HG02852 (cell line): ENCODE data around the gene MICAL1.

Experiments used
- ATAC-seq: cut with Tn5 transposase; IDR thresholded peaks from one replicate; pipeline ENCODE4 v1.9.1; 2021; ENCODE audit warnings: mild to moderate bottlenecking, moderate library complexity; ENCODE audit not compliant: unreplicated experiment

The MICAL1 gene

DNA sequence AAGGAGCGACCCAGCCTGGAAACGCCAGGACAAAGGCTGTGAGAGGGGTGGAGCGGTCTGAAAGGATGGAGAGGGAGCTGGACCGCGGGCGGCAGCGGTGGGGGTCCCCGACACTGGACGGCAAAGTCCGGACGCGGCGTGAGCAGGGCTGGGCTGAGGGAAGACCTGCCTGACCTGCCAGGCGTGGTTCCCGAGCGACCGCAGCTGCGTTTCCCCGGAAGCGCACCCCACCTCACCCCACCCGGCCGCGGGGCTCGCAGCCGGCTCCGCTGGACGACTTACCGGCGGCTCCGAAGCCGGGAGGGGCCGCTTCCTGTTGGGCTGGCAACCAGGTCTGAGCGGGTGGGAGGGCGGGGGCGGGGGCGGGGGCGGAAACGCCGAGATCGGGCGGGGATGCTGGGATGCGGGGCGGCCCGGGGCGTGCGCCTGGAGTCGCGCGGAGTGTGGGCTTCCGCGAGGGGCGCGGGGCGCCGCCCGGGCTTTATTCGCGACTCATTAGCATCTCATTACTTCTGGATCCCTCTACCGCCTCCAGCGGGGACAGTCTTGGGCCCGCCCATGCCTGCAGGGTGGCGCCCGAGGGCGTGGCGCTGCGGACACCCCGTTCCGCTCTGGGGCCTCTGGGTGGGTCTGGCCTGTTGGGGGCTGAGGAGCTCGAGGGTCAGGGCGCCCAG is at the start of gene MICAL1:
MICAL1 (minus strand) TSS at position 336 of the 674 bp plus-strand sequence. CDS start 1,576 bp downstream, outside the sequence.
- ATAC-seq = peak; percentile 55

GRCh38 chr6:109503327-109504224 is 48.0 kb upstream of the MICAL1 start:
- no peak for ATAC-seq

- ATAC-seq = no peak
These were observed 43.4 kb upstream of the MICAL1 start for GRCh38 chr6:109498936-109499335.

DNA sequence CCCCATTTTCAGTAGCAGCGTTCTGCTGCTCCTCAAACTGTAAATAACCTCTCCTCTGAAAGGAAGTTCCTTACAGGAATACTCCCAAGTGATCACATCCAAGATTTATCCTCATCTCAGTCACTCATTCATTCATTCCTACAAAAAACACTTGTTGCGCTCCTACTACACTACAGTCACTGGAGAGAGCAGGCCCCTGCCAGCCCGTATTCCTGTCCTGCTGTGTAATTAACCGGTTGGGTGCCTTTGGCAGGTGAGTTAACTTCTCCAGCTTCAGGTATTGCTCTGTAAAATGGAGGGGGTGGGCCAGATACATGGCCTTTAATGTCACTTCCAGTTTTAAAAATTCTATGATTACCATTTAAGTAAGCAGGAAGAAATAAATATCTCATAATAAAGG is 42.5 kb upstream of the MICAL1 start:
- no peak for ATAC-seq

GRCh38 chr6:109496036-109496772 is 40.6 kb upstream of the MICAL1 start:
- ATAC-seq = no peak

GRCh38 chr6:109493865-109494264 is 38.3 kb upstream of the MICAL1 start:
- no peak for ATAC-seq

- peak; percentile 65 for ATAC-seq
These were observed 35.8 kb upstream of the MICAL1 start for GRCh38 chr6:109491207-109491938.

DNA sequence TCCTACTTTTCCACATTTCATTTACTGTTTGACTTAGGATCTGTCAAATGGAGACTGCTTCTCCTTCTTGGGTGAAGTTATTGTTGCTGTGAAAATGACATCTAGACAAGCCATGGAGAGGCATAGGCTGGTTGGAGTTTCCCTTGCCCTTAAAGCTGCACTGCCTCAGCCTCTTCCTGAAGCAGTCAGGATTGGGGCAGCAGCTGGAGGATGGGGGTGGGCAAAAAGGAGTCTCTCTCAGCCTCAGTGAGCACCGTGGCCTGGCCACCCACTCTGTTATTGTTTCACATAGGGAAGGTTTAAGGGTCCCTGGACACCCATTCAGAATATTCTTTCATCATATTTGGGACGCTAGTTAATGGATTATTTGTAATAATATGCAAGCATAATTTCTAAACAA is 35.1 kb upstream of the MICAL1 start:
- no peak for ATAC-seq

DNA sequence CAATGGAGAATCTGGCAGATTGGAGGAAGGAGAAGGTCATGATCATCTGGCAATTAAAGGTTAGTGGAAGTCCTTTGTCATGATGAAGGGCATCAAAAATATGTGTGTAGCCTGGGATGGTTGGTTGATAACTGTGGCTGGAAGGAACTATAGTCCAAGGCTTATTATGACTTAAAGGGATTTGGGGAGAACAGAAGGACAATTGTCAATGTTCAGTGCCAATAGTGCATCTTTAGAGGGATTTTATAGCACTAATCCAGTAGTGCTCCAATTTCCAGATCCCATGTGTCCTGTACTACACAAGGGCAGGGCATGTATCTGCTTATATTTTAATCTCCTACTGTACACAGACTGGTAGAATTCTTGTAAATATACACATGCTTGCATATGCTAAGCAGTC is 32.4 kb upstream of the MICAL1 start:
- ATAC-seq = no peak

- no peak for ATAC-seq
These were observed 30.5 kb upstream of the MICAL1 start for GRCh38 chr6:109486068-109486467.

GRCh38 chr6:109485266-109485935 is 29.8 kb upstream of the MICAL1 start:
- ATAC-seq = no peak

- ATAC-seq = no peak
These were observed 28.6 kb upstream of the MICAL1 start for GRCh38 chr6:109484122-109484521.

DNA sequence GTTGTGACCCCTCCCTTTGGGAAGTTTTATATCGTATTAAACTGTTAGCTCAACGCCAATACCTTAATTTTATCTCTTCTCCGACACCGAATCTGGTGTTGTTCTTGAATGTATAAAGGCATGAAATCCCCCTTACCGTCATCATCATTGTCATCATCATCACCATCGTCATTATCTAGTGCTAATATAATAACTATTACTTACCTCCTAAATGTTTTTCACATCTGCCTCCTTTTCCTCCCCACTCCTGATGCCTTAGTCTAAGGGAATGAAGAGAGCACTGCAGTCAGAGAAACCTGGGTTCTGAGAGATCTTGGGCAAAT is 28.1 kb upstream of the MICAL1 start:
- no peak for ATAC-seq

GRCh38 chr6:109482905-109483734 is 27.5 kb upstream of the MICAL1 start, which contains the start of gene ZBTB24:
Gene ZBTB24, minus strand, starts transcription at chr6:109483219. Its CDS starts 1,193 bp downstream, at chr6:109482026.
- peak; percentile 85 for ATAC-seq

GRCh38 chr6:109480993-109481480 is 25.5 kb upstream of the MICAL1 start:
- no peak for ATAC-seq

- no peak for ATAC-seq
These were observed 23.5 kb upstream of the MICAL1 start for GRCh38 chr6:109478841-109479624.

DNA sequence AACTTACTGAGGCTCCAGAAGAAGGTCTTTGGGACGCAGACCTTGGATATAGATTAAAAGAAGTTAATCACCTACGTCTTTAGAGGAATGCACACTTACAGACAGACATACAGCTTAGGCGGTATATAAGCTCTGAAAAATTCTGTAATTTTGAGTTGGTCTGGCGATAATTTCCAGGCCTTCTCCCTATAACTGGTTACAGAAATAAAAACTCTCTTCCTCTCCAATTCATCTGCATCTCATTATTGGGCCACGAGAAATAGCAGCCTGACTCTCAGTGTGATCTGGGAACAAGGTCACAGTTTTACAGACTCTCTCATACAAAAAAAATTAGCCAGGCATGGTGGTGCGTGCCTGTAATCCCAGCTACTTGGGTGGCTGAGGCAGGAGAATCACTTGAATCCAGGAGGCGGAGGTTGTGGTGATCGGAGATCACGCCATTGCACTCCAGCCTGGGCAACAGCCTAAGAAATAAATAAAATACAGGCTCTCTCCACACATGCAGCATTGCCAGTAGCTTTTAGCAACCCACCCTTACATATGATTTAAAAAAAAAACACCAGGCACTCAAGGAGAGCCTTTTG is 22.7 kb upstream of the MICAL1 start:
- ATAC-seq = no peak

DNA sequence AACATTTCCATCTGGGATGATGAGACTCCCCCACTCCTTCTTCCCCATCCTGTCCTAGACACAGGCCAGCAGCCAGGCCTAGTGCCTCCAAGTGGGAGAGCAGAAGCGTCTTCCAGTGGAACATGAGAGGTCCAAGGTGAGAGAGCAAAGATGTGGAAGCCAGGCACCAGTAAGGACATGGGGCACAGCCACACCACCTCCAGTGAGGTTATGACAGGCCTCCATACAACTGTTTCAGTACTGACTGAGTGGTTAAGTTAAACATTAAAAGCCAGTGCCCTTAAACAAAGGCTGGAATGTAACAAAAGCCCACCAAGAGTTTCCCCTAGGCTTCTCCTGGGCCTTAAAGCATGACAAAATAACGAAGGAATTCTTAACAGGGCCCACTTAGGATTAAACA is 22.2 kb upstream of the MICAL1 start:
- no peak for ATAC-seq
